COR-L47 (cell line): ENCODE data around the gene HNRNPF.
"Not testable (repeated sequence)": the region's sequence is repeated elsewhere in the genome, so short reads cannot be mapped to it uniquely, and the experiment has no call there.

Source experiments
- DNase-seq: peaks from one replicate; lab custom pipeline; 2025; lab: John Stamatoyannopoulos, UW

HNRNPF gene, protein sequence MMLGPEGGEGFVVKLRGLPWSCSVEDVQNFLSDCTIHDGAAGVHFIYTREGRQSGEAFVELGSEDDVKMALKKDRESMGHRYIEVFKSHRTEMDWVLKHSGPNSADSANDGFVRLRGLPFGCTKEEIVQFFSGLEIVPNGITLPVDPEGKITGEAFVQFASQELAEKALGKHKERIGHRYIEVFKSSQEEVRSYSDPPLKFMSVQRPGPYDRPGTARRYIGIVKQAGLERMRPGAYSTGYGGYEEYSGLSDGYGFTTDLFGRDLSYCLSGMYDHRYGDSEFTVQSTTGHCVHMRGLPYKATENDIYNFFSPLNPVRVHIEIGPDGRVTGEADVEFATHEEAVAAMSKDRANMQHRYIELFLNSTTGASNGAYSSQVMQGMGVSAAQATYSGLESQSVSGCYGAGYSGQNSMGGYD

GRCh38 chr10:43408710-43409384 is at the start of gene HNRNPF:
Gene HNRNPF, minus strand, starts transcription at chr10:43409186. Its CDS starts 21,302 bp downstream, at chr10:43387884.
- DNase-seq, result peak; percentile 86

DNA sequence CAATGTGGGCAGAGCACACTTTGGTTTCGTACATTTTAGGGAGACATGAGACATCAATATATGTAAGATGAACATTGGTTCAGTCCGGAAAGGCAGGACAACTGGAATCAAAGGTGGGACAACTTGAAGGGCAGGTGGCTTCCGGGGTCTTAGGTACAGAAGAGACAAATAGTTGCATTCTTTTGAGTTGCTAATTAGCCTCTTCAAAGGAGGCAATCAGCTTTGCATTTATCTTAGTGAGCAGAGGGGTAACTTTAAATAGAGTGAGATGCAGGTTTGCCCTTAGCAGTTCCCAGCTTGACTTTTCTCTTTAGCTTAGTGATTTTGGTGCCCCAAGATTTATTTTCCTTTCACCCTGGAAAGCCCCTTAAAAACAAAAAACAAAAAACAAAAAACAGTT is 49.2 kb upstream of the HNRNPF start:
- DNase-seq, result no peak

DNA sequence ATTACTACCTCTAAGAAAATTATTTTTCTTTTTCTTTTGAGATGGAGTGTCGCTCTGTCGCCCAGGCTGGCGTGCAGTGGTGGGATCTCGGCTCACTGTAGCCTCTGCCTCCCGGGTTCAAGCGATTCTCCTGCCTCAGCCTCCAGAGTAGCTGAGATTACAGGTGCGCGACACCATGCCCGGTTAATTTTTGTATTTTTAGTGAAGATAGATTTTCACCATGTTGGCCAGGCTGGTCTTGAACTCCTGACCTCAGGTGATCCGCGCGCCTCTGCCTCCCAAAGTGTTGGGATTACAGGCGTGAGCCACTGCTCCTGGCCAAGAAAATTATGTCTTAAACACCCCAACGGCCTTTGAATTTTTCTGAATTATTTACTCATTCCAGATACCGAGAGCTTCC is 47.6 kb upstream of the HNRNPF start:
- not testable (repeated sequence) for DNase-seq

DNA sequence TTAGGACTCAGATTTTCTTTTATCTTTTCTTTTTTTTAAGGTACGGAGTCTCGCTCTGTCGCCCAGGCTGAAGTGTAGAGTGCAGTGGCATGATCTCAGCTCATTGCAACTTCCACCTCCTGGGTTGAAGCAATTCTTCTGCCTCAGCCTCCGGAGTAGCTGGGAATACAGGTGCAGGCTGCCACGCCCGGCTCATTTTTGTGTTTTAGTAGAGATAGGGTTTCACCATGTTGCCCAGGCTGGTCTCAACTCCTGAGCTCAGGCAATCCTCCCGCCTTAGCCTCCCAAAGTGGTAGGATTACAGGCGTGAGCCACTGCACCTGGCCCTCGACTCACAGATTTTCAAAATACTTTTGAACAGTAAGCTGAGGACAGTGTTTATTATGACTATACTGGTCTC is 45.0 kb upstream of the HNRNPF start:
- DNase-seq, result not testable (repeated sequence)

- DNase-seq, result no peak
Observed at GRCh38 chr10:43453266-43453831, 44.4 kb upstream of the HNRNPF start.

DNA sequence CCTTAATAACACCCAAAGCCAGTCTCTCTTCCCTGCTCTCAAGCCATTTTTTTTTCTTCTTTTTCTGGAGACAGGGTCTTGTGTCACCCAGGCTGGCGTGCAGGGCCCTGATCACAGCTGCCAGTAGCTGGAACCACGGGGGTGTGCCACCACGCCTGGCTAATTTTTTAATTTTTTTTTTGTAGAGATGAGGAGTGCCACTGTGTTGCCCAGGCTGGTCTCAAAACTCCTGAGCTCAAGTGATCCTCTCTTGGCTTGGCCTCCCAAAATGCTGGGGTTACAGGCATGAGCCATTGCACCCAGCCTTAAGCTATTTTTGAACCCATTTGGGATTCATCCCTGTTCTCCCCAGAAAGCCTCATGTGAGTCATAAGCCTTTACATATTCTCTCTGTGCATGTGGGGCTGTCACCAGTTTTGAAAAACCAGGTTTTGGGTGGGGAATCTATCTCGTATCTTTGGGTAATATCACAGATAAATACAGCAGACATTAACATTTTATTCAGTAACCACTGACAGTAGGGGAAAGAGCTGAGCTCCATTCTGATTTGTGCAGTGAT is 43.4 kb upstream of the HNRNPF start:
- DNase-seq, result no peak

GRCh38 chr10:43448742-43449141 is 39.8 kb upstream of the HNRNPF start:
- no peak for DNase-seq

GRCh38 chr10:43446219-43447017 is 37.4 kb upstream of the HNRNPF start:
- not testable (repeated sequence) for DNase-seq

DNA sequence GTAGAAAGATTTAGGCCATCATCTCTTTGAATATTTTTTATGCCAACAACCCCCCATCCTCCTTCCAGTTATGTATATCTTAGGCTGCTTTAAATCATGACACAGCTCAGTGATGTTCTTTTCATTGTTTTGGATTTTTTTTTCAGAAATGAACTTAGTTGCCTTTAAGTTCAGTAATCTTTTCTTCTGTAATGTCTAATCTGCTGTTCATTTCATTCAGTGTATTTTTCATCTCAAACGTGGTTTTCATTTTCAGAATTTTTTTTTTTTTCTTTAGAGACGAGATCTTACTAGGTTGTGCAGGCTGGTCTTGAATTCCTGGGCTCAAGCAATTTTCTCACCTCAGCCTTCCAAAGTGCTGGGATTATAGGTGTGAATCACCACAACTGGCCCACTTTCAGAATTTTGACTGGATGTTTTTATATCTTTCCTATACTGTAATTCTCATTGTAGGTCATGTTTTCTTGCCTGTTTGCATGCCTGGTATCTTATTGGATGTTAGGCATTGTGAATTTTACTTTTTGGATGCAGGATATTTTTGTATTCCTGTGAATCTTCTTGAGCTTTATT is 36.0 kb upstream of the HNRNPF start:
- no peak for DNase-seq

- no peak for DNase-seq
Observed at GRCh38 chr10:43444323-43444722, 35.3 kb upstream of the HNRNPF start.

GRCh38 chr10:43440463-43441134 is 31.6 kb upstream of the HNRNPF start:
- DNase-seq, result no peak

DNA sequence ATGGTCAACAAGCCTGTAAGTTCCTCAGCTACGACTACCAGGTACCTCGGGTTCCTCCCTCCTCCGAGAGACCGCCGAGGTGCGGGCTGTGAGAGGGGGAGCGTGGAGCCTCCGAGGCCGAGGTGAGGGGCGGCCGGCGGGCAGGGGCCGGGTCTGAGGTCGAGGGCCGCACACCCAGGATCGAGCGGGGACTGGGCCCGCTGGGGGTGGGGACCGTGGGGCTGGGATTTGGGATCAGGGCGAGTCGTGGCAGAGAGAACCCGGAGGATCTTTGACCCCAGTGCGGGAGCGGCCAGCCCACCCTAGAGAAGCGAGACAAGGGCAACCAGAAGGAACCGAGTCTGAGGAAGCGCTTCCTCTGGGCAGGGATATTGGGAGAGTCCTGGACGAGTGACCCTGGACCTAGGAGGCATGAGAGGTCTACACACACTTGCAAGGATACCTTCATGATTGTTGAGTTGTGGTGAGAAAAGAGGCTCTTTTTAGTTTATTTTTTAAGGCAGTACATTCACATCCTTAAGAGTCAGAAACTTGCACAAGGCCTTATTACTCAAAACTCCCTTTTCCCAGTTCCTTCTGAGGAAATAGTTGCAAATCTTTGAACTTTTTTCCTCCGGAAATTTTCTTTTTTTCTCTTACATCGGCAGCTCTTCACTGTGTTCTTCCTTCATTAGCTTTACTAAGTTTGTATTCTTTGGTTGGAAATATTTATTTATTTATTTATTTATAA is 28.3 kb upstream of the HNRNPF start:
- DNase-seq, result no peak

GRCh38 chr10:43436291-43437140 is 27.5 kb upstream of the HNRNPF start, which contains the start of gene ZNF487:
Gene ZNF487, plus strand, starts transcription at chr10:43437111. Its CDS starts 38,703 bp downstream, at chr10:43475814.
- peak; percentile 36 for DNase-seq

- DNase-seq, result no peak
Observed at GRCh38 chr10:43430926-43431663, 22.1 kb upstream of the HNRNPF start.

GRCh38 chr10:43427166-43427825 is 18.3 kb upstream of the HNRNPF start:
- DNase-seq, result no peak

DNA sequence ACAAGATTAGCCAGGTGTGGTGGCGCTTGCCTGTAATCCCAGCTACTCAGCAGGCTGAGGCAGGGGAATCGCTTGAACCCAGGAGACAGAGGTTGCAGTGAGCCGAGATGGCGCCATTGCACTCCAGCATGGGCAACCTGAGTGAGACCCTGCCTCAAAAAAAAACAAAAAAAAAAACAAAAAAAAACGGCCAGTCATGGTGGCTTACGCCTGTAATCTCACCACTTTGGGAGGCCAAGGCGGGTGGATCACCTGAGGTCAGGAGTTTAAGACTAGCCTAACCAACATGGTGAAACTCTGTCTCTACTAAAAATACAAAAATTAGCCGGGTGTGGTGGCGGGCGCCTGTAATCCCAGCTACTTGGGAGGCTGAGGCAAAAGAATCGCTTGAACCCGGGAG is 17.5 kb upstream of the HNRNPF start:
- DNase-seq, result not testable (repeated sequence)

DNA sequence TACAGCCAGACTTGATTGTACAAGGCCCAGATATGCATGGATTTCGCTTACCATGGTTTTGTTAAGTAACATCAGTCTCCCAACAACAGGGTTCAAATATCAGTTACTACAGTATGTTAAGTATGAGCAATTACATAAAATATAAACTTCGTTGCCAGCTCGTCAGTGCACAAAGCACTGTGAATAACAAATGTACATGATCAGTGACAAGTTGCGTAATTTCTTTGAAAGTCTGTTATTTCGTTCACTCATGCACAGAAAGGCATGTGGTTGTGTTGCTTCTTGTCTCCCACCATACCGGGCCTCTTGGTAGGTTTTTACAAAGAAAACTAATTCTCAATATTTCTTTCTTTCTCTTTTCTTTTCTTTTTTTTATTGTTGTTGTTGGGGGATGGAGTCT is 15.4 kb upstream of the HNRNPF start:
- DNase-seq, result no peak

DNA sequence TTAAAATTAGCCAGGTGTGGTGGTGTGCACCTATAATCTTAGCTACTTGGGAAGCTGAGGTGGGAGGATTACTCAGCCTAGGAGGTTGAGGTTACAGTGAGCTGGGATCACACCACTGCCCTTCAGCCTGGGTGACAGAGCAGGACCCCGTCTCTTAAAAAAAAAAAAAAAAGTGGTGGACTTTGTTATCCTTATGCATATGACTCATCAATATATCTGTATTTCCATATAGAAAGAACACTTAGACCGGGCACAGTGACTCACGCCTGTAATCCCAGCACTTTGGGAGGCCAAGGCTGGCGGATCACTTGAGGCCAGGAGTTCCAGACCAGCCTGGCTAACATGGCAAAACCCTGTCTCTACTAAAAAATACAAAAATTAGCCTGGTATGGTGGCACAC is 13.0 kb upstream of the HNRNPF start:
- DNase-seq, result not testable (repeated sequence)
